ENCODE data around the gene ZNF74.
"Not testable (repeated sequence)": the region's sequence is repeated elsewhere in the genome, so short reads cannot be mapped to it uniquely, and the experiment has no call there.

The ZNF74 gene

GRCh38 chr22:20393705-20394476 is at the start of gene ZNF74:
TSS of gene ZNF74 (plus strand) at chr22:20394151. CDS start at chr22:20394629, 478 bp downstream.
- TF ChIP-seq ZFX (IDR thresholded peaks at IDR 0.05; ENCODE audit: borderline replicate concordance) (no peak), CTCF (IDR thresholded peaks at IDR 0.05) (no peak)
- H3K27ac ChIP-seq, result peak within 1 kb of the TSS; percentile 53

- not testable (repeated sequence) for H3K27ac ChIP-seq
Measured at GRCh38 chr22:20346553-20346952, 47.4 kb upstream of the ZNF74 start.

DNA sequence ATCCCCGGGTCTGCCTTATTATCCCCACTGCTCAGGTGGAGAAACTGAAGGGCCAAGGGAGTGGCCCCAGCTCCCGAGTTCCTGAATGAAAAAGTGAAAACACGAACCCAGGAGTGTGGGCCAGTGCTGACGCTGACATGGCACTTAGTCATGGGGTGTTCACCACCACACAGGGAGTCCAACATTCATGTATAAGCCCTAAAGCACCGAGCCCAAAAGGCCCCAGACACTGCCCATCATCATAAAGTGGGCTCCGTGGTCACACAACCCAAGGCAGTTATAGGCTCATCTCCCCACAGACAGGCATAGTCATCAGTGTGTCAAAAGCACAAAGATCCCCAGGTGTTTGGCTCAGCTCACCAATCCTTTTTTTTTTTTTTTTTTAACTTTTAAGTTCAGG is 41.4 kb upstream of the ZNF74 start:
- H3K27ac ChIP-seq, result not testable (repeated sequence)

DNA sequence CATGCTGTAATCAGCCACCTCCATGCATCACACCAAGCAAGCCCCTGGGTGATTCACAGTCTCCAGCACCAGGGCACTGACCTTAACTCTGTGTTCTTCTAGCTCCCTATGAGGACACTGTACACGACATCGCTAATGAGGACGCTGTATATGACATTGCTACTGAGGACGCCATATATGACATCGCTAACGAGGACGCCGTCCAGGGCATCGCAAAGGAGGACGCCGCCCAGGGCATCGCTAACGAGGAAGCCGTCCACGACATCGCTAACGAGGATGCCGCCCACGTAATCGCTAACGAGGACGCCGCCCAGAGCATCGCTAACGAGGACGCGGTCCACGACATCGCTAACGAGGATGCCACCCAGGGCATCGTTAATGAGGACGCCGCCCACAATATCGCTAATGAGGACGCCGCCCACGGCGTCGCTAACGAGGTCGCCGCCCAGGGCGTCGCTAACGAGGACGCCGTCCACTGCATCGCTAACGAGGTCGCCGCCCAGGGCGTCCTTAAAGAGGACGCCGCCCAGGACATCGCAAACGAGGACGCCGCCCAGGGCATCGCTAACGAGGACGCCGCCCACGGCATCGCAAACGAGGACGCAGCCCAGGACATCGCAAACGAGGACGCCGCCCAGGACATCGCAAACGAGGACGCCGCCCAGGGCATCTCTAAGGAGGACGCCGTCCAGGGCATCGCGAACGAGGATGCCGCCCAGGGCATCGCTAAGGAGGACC is 39.5 kb upstream of the ZNF74 start:
- TF ChIP-seq ZFX (IDR thresholded peaks at IDR 0.05; ENCODE audit: borderline replicate concordance), result no peak
- no peak for TF ChIP-seq CTCF (IDR thresholded peaks at IDR 0.05)
- no peak overlapping the region for H3K27ac ChIP-seq

DNA sequence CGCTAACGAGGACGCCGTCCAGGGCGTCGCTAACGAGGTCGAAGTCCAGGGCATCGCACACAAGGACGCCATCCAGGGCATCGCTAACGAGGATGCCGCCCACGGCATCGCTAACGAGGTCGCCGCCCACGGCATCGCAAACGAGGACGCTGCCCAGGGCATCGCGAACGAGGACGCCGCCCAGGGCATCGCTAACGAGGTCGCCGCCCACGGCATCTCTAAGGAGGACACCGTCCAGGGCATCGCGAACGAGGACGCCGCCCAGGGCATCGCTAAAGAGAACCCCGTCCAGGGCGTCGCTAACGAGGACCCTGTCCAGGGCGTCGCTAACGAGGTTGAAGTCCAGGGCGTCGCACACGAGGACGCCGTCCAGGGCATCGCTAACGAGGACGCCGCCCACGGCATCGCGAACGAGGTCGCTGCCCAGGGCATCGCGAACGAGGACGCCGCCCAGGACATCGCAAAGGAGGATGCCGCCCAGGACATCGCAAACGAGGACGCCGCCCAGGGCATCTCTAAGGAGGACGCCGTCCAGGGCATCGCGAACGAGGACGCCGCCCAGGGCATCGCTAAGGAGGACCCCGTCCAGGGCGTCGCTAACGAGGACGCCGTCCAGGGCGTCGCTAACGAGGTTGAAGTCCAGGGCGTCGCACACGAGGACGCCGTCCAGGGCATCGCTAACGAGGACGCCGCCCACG is 37.9 kb upstream of the ZNF74 start:
- not testable (repeated sequence) for H3K27ac ChIP-seq

GRCh38 chr22:20356906-20357305 is 37.0 kb upstream of the ZNF74 start:
- H3K27ac ChIP-seq, result not testable (repeated sequence)

DNA sequence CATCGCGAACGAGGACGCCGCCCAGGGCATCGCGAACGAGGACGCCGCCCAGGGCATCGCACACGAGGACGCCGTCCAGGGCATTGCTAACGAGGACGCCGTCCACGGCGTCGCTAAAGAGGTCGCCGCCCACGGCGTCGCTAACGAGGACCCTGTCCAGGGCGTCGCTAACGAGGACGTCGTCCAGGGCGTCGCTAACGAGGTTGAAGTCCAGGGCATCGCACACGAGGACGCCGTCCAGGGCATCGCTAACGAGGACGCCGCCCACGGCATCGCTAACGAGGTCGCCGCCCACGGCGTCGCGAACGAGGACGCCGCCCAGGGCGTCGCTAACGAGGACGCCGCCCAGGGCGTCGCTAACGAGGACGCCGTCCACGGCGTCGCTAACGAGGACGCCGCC is 36.0 kb upstream of the ZNF74 start:
- H3K27ac ChIP-seq, result not testable (repeated sequence)

GRCh38 chr22:20358503-20359239 is 35.3 kb upstream of the ZNF74 start:
- H3K27ac ChIP-seq, result not testable (repeated sequence)

DNA sequence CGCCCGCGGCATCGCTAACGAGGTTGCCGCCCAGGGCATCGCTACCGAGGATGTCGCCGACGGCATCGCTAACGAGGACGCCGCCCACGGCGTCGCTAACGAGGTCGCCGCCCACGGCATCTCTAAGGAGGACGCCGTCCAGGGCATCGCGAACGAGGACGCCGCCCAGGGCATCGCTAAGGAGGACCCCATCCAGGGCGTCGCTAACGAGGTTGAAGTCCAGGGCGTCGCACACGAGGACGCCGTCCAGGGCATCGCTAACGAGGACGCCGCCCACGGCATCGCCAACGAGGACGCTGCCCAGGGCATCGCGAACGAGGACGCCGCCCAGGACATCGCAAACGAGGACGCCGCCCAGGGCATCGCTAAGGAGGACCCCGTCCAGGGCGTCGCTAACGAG is 33.7 kb upstream of the ZNF74 start:
- H3K27ac ChIP-seq, result not testable (repeated sequence)

- not testable (repeated sequence) for H3K27ac ChIP-seq
Measured at GRCh38 chr22:20360866-20361751, 32.8 kb upstream of the ZNF74 start.

DNA sequence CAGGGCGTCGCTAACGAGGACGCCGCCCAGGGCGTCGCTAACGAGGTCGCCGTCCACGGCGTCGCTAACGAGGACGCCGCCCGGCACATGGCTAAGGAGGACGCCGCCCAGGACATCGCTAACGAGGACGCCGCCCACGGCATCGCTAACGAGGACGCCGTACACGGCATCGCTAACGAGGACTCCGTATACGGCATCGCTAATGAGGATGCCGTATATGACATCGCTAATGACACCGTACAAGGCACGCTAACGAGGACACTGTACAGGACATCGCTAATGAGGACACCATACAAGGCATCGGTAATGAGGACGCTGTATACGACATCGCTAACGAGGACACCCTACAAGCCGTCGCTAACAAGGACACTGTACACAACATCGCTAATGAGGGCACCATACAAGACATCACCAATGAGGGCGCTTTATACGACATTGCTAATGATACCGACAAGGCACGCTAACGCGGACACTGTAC is 32.2 kb upstream of the ZNF74 start:
- H3K27ac ChIP-seq, result not testable (repeated sequence)

DNA sequence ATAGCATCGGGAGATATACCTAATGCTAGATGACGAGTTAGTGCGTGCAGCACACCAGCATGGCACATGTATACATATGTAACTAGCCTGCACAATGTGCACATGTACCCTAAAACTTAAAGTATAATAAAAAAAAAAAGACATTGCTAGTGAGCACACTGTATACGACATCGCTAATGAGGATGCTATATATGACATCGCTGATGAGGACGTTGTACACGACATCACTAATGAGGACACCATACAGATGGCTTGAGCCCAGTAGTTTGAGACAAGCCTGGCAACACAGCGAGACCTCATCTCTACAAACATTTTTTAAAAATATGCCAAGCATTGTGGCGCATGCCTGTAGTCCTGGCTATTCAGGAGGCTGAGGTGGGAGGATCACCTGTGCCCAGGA is 31.5 kb upstream of the ZNF74 start:
- not testable (repeated sequence) for H3K27ac ChIP-seq

GRCh38 chr22:20364335-20365260 is 29.4 kb upstream of the ZNF74 start:
- H3K27ac ChIP-seq, result not testable (repeated sequence)

GRCh38 chr22:20366841-20367240 is 27.1 kb upstream of the ZNF74 start:
- H3K27ac ChIP-seq, result not testable (repeated sequence)

GRCh38 chr22:20368875-20369274 is 25.1 kb upstream of the ZNF74 start:
- H3K27ac ChIP-seq, result not testable (repeated sequence)

DNA sequence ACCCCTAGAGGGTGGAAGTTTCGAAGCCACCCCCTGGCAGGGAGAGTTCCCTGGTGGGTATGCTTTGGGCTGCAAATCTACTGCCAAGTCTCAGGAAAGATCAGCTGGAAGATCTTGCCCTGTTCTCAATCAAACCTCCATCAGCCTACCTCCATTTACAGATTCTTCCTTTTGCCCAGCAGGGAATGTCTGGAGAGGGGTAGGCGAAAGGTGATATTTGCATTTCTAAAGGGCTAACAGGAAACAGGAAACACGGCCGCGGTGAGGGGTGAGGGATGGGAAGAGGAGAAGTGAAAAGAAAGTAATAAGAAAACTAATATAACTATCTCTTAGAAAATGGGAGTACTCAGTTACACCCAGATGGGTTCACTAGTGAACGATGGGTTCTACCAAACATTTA is 22.3 kb upstream of the ZNF74 start:
- not testable (repeated sequence) for H3K27ac ChIP-seq

Data from 22Rv1 (cell line).